Stimulated activated CD4-positive, alpha-beta T cell treated with anti-CD3 and anti-CD28 coated beads, Interleukin-1b, Interleukin-23, amount 100 ng/mL, for 4 hours (primary cell): Measurements from ENCODE around the gene FAF1.

Experiments used
- DNase-seq, 2 donors: peaks; one replicate each; pipeline ENCODE4 v3.0.0-alpha.2; 2020; ENCODE audit warnings: low read depth in 2 of 2

The FAF1 gene

GRCh38 chr1:50978144-50978851 lies 18.2 kb upstream of the FAF1 start:
- DNase-seq: no peak

DNA sequence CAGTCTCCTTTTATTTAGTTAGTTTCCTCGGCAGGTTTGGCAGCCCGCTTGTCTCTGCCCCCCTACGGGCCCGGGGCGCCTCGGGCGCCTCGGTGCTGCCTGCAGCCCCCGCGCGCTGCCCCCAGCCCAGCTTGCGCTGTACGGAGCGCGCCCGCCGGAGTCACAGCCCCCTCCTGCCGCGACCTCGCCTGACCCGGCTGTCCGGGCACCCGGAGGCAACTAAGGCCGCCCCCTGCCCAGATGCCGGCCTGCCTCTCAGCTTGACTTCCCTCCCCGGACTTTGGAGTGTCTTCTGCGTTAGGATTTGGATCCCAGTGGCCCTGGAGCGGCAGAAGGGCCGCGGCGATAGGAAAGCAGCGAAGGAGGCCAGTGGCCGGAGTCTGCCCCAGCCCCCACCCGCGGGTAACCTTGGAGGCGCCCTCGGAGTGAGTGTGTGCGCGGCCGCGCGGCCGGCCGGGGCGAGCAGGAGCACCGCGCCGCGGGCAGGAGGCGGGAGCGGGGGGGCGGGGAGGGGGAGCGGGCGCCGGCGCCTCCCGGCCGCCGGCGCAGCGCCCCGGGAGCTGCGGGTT lies 17.6 kb upstream of the FAF1 start:
- no peak for DNase-seq

GRCh38 chr1:50976890-50977574 lies 17.0 kb upstream of the FAF1 start:
- no peak for DNase-seq

DNA sequence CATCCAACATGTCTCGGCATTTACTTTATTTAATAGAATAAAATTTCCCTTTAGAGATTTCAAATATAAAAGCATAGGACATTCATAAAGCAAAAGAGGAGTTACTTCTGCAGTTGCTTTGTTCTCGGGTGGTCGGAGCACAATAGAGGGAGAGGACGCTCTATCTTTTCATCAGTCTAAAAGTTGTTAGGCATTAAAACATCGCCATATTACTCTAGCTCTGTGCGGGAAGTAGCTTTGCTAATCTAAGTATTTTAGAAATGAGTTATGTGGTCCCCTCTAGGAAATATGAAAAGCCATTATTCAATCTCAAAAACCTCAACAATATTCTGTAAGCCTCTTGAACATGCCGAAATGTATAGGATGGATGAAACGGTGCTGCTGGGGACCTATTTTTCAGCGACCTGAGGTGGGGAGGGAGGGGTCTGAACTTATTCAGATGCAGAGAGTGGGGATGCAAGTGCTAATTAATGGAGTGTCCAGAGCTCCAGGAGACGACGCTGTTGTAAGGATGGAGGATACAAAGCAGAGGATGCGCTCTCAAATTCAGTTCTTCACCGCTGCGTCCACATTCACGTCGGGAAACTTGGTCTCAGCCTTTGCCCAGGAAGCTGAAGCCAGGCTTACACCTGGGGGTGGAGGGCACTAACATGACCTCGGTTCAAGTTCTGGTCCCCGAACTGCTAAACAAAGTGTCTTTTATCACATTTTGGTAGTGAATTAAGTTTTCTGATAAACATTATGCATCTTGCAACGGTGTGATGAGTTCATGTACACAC lies 16.2 kb upstream of the FAF1 start:
- DNase-seq: no peak

DNA sequence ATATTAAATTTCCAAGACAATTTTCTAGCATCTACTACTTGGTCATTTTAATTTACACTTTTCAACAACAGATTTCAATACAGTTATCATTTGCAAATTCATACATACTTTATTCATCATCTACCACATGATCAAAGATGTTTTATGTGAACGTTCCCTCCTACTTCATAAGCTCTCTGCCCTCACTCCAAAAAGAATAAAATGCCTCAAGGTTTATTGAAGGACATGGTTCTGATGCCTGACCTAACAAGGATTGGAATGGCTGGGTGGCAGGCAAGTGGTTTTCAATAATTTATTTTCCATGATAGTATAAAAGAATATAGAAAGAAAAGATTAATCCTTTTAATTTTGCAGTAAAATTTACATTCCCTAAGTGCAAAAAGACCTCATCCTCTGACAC lies 15.4 kb upstream of the FAF1 start:
- DNase-seq: no peak

GRCh38 chr1:50974618-50974935 lies 14.5 kb upstream of the FAF1 start:
- DNase-seq: no peak

DNA sequence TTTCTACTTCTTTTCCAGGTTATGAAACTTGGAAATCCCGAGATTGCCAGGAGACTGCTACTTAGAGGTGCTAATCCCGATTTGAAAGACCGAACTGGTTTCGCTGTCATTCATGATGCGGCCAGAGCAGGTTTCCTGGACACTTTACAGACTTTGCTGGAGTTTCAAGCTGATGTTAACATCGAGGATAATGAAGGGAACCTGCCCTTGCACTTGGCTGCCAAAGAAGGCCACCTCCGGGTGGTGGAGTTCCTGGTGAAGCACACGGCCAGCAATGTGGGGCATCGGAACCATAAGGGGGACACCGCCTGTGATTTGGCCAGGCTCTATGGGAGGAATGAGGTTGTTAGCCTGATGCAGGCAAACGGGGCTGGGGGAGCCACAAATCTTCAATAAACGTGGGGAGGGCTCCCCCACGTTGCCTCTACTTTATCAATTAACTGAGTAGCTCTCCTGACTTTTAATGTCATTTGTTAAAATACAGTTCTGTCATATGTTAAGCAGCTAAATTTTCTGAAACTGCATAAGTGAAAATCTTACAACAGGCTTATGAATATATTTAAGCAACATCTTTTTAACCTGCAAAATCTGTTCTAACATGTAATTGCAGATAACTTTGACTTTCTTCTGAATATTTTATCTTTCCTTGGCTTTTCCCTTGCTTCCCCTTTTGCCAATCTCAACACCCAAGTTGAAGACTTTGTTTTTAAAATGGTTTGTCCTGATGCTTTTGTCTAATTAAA lies 14.0 kb upstream of the FAF1 start:
- DNase-seq: no peak

- no peak for DNase-seq
Observed at GRCh38 chr1:50973255-50973654, 13.2 kb upstream of the FAF1 start.

DNA sequence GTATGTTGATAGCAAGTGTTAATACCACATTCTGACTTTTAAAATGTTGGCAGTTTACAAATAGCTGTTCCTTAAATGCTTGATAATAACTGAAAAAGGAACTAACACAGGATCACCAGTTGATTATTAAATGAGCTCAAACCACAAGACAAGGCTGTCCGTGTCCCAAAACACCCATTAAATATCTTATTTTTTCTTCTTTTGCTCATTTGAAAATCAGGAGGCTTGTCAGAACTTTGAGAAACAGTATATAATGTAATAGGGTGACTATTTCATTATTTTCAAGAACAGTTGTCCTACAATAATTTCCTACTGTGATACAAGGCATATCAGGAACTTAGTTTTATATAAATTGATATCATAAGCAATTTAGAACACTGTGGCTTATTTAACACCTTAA lies 12.7 kb upstream of the FAF1 start:
- DNase-seq: no peak

GRCh38 chr1:50971748-50972305 lies 11.8 kb upstream of the FAF1 start:
- no peak for DNase-seq

DNA sequence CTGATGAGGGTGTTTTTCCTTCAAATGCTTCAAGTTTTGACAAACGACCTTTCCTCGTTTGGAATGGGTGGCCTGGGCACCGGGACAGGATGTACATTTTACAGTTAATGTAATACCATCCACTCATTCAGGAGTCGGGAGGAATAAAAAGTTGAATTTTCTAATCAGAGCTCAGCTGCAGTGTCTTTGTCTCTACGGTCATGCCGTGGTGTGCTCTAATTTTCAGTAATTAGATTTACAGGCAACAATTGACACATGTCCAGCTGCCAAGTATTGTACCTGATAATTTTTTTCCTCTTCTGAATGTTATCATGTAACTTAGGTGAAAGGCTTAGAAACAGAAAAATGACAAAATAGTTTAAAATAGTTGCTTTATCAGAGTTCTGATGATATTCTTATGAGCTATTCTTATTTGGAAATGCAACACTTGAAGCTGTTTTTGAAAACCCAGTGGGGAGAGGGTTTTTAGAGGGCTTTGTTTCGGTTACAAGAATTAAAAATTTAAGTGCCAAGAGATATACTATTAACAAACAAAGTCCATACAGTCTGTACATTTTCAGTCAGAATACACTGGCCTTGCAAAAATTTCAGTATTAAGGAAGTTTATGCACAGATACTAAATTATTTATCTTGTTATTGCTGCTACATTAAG lies 11.0 kb upstream of the FAF1 start:
- no peak for DNase-seq

DNA sequence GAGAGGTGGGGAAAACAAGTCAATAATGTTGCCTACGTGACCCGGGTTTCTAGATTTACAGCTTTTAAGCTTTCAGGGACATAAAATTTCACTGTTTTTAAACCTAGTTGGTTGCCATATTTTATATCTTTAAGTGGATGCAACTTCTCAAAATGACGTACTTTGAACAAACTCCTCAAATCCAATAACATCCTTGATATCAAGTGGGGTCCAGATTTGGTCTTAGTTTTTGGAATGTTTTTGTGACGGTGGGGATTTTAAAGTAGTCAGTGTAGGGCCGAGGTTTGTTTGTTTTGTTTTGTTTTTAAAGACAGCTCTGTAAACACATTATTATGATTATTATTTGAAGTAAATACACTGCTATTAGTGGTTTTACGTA lies 10.4 kb upstream of the FAF1 start:
- no peak for DNase-seq

DNA sequence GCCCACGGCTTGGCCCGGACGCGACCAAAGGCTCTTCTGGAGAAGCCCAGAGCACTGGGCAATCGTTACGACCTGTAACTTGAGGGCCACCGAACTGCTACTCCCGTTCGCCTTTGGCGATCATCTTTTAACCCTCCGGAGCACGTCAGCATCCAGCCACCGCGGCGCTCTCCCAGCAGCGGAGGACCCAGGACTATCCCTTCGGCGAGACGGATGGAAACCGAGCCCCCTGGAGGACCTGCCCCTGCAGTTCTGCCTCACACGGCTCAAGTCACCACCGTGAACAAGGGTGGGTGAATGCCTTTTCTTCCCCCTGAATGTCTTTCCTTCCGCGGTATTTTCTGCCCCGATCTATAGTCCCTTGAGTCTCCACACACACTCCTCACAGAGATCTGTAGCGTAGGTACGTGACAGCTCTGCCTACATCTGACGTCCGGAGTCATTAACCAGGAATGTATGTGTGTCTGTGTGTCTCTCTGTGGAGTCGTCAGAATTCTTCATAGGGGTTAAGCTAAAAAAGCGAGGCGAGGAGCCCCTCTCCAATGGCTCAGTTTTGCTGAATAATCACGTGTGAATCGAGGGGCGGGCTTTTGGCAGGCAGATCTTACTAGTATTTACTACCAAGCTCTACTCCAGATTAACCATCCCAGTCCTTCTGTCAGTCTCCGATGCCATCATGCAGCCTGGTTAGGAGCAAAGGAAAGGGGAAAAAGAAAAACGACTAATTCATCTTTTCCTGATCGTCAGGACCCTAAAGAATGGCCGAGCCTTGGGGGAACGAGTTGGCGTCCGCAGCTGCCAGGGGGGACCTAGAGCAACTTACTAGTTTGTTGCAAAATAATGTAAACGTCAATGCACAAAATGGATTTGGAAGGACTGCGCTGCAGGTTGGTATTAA lies 9.8 kb upstream of the FAF1 start, which contains the start of gene CDKN2C:
Gene CDKN2C (plus strand): TSS at position 635 of the 898 bp plus-strand sequence. CDS start 124 bp downstream, at position 759.
- peak in 1 of 2 donors; percentile 24 for DNase-seq

DNA sequence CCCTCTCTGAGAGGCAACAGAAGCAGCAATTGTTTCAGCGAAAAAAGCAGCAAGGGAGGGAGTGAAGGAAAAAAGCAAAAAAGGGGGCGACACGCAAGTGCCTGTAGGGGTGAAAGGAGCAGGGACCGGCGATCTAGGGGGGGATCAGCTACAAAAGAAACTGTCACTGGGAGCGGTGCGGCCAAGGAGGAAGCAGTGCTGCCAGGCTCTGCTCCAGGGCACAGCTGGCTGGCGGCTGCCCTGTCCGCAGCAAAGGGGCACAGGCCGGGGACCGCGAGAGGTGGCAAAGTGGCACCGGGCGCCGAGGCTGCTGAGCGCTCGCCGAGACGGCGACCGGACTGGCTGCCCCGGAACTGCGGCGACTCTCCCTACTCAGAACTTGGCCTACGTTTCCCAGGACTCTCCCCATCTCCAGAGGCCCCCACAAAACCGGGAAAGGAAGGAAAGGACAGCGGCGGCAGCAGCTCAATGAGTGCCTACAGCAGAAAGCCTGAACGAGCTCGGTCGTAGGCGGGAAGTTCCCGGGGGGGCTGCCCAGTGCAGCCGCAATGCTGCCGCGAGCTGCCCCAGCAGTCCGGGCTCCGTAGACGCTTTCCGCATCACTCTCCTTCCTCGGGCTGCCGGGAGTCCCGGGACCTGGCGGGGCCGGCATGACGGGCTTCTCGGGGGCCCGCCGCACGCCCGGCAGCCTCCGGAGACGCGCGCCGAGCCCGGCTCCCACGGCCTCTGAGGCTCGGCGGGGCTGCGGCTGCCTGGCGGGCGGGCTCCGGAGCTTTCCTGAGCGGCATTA lies 8.9 kb upstream of the FAF1 start:
- DNase-seq: peak; percentile 25 to 27

DNA sequence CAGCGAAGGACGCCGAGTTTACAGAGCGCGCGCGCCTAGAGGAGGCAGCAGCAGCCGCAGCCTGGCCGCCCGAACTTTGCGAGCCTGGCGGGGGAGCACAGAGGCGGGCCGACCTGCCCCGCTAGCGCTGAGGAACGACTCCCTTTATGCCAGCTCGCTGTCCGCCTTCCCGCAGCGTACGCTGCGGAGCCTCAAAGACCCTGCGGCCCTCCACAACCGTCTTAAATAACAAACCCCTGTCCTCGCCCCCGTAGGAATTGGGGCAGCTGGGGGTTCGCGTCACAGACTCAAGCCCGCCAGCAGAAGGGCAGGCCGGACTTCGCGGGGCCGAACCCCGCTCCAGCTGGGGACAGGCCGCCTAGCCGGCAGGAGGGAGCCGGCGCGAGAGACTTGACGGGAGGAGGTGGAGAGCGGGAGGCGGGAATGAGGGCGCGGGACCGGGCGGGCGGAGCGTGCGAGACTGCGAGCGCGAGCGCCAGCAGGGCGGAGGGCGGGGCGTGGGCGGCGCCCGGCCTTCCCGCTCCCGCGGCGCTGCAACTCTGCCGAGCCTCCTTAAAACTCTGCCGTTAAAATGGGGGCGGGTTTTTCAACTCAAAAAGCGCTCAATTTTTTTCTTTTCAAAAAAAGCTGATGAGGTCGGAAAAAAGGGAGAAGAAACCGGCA lies 8.2 kb upstream of the FAF1 start:
- DNase-seq: peak; percentile 68 to 76

DNA sequence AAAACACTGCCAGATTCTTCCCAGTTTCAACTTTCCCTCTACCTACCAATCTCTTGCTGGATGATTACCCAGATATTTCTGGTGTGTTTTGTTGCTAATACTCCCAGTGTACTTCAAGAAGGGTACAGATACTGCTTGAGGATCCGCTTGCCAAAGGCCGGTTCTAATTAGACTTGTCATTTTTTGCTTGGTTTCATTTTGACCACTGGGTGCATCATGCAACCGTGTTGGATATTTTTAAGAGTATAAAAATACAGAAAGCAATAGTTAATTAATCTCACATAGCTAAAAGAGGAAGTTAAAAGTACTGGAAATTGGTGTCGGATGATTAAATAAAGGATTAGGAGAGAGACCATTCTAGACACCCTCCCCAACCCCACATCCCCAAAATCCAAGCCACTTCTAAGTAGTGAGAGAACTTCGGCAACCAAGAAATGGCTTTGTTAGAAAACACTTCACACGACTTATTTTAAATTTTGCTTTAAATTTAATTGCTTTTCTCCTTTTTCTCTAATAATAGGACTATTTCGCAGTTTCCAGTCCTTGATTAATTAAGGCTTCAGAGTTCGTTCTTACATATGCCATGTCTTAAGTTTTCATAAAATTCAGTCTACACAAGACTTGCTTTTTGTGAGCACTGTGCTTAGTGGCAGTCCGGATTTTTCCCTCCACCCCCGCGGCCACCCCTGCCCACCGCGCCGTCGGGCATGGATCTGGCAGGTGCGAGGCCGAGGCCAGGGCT lies 7.5 kb upstream of the FAF1 start:
- DNase-seq: no peak

DNA sequence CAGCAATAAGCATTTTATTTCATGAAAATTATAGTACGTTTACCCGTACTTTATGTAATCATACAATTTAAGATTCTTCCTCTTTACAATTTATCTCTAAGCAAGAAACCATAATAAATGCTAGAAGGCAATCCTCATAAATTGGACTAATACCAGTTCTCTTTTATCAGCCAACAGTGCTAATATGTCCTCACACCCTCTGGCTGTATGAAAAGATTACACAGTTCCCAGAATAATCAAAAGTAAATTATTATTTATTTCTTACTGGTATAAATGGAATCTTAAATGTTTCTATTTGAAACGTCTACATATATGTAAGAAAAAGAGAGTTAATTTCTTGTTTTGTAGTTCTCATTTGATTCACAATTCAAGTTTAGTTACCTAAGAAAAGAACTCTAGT lies 6.9 kb upstream of the FAF1 start:
- DNase-seq: no peak

DNA sequence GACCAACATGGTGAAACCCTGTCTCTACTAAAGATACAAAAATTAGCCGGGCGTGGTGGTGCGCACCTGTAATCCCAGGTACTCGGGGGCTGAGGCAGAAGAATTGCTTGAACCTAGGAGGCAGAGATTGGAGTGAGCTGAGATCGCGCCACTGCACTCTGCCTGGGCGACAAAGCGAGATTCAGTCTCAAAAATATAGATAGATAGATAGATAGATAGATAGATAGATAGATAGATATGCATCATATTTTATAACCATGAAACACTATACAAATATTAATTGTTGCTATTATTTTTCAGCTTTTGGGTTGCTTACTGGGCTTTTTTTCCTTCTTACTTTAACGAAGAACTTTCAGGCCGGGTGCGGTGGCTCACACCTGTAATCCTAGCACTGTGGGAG lies 4.8 kb upstream of the FAF1 start:
- no peak for DNase-seq
